NCI-H2171 treated with DMSO at 0.1 percent for 48 hours (cell line): ENCODE measurements around the gene MCM9.
A peak's percentile ranks its signal among the peaks of the same experiment; 100 is the strongest.

Experiments
- DNase-seq: peaks from one replicate; lab custom pipeline; 2025; lab: John Stamatoyannopoulos, UW

MCM9 gene

DNA sequence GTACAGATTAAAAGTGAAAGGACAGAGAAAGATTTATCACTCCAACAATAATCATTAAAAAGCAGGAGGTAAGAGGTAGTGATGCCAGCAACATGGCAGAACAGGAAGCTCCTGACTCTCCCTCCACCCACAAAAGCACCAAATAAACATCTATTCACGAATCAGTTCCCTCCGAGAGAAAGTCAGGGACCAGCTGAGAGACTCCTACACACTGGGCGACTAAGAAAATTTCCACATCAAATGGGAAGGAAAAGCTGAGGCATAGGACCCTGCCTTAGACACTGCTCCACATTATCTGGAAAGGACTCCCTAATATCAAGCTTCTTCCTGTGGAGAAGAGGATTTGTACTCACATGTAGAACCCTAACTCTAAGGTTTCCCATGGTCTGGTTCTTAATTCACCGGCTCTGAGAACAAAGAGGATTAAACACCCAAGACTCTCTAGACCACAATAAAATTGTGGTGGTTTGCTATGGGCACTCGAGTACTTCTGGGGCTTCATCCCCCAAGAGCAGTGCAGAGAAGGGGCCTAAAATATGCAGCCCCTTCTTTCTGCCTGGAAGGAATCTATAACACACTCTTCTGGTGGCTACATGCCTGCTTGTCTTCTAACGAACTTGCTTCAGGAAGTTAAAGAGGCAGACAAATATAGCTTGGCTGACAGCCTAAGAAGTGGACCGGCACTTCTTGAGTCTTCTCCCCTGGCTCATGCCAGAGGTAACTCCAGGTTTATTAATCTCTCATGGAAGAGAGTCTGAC is 70.4 kb downstream of the MCM9 start:
- DNase-seq, result no peak

DNA sequence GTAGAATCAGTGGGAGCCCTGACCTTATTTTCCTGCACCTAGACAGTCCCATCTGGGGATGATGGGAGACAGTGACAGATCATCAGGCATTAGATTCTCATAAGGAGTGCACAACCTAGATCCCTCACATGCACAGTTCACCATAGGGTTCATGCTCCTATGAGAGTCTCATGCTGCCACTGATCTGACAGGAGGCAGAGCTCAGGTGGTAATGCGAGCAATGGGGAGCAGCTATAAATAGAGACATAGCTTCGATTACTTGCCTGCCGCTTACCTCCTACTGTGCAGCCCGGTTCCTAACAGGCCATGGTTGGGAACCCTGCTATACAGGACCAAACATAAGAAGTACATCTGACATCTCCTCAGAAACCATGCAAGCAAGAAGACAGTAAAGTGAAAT is 72.5 kb downstream of the MCM9 start:
- no peak for DNase-seq

DNA sequence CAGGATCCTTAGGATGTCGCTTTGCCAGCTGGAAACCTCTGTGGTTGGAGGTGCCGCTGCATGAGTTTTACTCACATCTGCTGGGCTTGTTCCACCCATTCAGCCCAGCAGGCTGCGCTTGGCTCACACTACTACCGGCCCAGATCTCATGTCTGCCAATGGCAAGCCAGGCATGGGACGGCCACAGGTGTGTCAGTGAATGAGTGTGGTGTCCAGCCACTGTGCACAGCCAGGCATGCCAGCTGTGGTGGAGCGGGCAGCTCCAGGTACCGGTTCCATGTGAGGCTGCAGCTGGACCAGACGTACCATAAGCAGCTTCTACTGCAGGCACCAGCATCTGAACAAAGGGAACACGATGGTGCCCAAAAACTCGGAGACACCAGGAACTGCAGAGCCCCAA is 74.1 kb downstream of the MCM9 start:
- DNase-seq, result no peak

DNA sequence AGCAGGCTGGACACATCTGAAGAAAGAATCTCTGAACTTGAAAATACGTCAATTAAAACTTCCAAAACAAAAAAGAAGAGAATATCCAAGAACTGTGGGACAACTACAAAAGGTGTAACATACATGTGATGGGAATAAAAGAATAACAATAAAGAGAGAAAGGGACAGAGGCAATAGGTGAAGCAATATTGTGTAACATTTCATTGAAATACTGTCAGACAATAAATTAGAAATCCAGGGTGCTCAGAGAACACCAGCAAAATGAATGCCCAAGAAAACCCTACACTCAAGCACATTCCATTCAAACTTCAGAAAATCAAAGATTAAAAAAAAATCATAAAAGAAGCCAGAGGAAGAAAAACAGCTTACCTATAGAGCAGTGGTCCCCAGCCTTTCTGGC is 74.6 kb downstream of the MCM9 start:
- no peak for DNase-seq

DNA sequence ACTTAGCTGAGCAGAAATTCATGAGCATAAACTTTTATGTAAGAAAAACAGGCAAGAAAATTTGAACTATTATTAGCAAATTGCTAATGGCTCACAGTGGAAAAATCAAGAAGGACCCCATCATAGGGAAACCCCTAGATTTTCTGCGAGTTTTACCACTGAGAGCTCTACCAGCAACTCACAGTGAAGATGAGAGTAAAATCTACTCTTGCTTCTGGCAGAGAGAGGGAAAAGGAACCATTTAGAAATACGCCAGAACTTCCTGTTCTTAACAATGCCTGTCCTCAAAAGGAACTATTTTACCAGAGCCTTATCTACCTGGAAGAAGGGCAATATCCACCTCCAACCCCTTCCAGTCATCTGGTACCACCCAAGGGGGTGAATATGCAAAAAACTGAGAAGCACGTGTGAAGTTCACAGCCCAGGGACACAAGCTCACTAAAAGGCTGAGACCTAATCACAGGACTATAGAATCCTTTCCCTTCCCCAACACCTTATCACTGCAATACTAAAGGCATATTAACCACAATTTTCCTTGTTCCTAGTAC is 75.4 kb downstream of the MCM9 start:
- no peak for DNase-seq

DNA sequence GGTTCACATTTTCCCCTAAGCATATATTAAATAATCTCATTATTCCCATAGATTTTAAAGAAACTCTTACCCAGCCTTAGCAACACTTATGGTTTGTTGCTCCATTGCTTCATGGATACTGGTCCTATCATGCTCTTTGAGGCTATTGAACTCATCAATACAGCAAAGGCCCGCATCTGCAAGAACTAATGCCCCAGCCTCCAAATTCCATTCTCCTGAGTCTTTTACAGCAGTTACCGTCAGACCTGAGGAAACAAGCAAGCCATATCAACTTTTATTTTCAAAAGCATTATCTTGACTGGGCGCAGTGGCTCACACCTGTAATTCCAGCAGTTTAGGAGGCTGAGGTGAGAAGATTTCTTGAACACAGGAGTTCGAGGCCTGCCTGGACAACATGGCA is 78.7 kb downstream of the MCM9 start:
- DNase-seq, result no peak

DNA sequence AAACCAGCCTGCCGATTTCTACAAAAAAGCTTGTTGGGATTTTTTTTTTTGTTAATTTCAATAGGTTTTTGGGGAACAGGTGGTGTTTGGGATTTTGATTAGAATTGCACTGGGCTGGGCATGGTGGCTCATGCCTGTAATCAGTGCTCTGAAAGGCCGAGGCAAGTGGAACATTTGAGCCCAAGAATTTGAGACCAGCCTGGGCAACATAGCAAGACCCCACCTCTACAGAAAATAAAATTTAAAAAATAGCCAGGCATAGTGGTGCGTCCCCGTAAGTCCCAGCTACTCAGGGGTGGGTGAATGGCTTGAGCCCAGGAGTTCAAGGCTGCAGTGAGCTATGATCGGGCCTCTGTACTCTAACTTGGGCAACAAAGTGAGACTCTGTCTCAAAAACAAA is 81.6 kb downstream of the MCM9 start:
- DNase-seq, result no peak

DNA sequence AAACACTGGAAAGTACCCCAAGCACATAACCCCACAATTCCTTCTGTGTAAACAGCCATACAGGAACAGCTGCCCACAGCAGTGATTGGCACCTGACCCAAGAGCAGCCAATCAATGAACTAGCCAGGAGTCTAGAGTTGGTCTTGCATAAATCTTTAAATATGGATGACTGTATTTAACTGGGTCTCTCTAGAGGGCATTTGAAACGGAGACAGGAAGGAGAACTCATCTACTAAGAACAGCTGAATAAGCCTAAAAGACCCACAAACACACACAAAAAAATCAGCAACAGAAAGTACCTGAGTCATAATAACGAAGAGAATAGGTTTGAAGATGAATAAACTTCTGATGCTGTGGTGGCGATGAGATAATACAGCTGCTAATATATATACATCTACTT is 90.0 kb downstream of the MCM9 start:
- no peak for DNase-seq

DNA sequence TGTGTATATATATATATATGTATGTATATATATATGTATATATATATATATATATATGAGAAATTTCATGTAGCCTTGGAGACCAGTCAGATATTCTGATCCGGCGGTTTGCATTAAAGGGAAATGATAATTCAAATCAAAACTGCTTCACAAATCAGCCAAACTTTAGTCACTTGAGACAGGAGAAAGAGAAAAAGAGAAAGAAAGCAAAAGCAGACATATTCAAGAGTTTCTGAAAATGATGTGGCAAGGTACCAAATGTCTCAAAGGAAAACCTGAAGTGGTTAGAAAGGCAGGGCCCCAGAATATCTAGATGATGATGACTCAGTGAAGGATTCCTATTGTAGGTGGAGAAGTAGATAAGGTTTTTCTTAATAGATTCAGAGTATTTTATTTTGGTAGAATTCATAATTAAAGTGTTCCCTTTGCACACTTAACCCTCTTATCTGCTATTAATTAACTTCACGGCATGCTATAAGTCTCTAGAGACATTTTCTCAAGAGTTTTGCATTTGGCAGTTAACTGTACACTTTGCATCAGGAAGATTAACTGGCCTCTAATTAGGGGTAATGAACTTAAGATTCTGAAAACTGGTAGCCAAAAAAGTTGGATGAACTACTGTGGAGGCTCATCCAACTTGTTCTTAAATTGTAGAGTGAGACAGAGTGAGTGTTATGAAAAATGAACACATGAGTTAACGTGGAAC is 91.1 kb downstream of the MCM9 start:
- no peak for DNase-seq

DNA sequence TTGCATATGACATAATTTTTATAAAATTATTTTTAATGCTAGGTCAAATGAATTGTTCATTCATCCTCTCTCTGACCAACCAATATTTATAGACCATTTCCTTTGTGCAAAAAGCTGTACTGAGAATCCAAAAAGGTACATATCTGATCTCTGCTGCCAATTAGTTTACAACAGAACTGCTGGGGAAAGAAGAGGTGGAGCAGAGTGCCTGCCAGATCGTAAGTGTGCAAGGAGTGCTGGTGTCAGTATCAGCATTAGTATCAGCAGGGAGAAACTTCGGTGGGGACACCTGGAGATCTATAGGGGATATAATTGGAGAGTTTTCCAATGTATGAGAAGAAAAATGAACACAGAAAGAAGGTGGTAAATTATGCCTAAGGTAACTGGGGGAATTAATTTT is 104.3 kb downstream of the MCM9 start:
- DNase-seq, result no peak

DNA sequence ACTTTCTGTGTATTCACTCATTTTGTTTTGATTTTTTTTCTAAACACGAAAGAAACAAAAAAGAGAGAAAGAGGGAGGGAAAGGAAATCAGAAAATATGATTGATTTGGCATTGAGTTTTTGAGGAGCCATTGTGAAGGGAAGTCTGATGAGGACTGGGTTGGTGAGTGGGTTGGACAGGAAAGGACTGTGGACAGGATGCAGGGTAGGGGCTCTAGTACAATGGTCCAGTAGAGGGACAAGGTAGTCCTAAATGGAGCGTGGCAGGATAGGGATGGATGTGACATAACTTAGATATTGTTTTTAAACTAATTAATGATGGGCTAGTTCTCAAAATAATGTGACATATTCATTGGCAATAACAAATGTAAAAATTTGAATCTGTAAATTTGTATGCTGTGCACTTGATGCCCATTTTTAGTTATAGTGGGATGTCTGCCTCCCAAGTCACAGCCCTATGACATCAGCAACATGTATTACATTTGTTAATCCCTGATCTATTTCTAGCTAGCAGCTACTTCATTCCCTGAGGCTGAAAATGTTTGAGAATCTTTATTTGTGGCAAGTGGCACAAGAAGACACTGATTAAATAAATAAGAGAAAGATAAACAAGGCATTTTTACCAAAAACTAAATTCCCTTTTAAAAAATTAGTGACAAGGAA is 105.0 kb downstream of the MCM9 start:
- no peak for DNase-seq

DNA sequence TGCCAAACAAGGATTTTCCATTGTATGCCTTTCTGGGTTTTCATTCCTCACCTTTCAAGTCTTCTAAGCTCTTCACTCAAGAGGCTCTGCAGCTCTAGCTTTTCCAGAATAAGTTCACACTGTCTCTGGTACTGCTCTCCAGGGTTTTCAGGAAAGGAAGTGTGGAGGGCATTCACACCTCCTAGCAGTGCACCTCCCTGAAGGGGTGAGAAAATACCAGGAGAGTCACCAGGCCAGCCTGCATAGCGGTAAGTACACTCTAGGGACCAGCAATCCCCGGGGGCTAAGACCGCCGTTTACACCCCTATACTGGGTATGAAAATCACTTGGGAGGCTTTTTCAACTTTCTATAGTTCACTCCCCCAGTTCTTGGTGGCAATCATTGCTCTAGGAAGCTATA is 108.9 kb downstream of the MCM9 start:
- DNase-seq, result no peak

DNA sequence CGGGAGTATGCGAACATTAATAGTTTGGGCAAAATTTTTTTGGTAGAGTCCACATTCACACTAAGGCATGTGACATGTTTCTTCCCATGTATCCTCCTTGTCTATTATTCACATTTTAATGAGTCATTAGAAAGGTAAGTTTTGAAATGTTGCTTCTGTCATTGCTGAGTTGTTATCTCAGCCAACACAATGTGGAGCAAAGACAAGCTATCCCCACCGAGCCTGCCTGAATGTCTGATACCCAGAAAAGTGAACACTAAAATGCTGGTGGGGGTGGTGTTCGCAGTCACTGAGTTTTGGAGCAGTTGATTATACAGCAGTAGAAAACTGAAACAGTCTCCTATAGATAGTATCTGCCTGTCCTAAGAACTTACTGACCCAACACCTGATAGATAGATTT is 109.3 kb downstream of the MCM9 start:
- no peak for DNase-seq

DNA sequence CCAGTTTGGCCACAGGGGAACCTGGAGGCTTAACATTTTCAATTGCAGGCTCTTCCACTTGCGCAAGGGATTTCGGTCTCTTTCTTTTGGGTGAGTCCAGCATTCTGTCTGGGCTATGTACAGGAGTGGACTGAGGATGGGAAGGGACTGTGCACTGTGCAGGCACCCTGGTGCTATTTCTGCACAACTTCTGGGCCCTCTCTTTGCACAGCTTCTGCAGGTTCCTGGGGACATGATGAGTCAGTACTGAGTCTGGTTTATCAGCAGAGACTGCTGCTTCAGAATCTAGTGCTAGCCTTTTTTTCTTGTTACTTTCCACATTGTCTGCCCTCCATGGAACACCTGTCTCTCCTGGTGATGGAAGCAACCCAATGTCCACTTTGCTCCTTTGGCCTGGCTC is 119.5 kb downstream of the MCM9 start:
- no peak for DNase-seq

DNA sequence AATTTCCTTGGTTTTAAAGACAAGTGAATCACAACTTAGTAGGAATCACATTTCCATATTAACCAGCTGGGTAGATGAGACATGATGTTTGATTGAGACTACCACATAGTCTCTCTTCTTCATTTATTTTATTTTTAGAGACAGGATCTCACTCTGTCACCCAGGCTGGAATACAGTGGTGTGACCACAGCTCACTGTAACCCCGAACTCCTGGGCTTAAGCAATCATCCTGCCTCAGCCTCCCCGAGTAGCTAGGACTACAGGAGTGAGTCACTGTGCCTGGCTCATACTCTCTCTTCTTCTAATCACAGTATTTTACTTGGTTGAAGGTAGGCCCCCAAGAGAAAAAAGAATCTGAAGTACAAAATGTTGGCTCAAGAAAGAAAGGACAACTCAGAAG is 121.2 kb downstream of the MCM9 start:
- no peak for DNase-seq

DNA sequence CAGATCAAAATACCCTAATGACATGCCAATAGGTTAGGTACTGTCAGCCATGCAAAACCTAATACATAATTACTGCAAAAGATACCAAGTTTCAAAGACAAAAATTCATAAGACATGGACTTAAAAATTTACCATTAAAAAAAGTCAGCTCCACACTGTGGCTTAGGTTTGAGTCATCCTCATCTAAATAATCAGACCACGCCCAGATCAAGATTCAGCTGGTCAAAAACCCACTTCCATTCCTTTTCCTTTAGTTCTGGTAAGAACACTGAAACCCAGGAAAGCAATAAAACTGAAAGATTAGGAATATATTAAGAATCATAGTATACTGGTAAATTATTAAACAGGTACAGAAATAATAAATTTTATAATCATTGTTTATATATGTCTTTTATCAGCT is 122.0 kb downstream of the MCM9 start:
- DNase-seq, result no peak

DNA sequence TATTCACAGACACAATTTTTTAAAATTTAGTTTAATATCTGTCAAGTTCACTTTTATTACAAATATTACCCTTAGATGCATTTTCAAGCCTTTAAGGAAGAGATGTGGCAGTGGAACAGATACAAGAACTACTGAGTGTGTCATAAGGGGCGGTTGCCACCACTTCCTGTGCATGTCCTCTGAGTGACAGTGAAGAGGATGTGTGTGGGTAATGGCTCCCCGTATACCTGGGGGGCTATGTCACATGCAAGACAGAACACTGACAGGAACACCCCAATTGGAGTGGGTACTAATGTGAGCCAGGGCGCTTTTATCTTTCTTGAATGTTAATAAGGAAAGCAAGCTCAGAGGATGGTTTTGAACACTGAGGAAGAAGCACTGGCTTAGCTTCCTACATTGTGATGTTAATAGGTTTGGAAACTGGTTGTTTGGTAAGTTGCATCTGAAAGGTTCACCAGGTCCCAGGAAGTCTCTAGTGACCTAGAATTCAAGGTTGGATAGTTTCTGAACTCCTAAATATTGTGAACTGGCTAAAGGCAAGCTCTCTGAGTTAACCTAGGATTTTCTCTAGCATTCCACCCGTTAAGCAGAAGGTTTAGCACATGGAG is 124.4 kb downstream of the MCM9 start:
- no peak for DNase-seq

DNA sequence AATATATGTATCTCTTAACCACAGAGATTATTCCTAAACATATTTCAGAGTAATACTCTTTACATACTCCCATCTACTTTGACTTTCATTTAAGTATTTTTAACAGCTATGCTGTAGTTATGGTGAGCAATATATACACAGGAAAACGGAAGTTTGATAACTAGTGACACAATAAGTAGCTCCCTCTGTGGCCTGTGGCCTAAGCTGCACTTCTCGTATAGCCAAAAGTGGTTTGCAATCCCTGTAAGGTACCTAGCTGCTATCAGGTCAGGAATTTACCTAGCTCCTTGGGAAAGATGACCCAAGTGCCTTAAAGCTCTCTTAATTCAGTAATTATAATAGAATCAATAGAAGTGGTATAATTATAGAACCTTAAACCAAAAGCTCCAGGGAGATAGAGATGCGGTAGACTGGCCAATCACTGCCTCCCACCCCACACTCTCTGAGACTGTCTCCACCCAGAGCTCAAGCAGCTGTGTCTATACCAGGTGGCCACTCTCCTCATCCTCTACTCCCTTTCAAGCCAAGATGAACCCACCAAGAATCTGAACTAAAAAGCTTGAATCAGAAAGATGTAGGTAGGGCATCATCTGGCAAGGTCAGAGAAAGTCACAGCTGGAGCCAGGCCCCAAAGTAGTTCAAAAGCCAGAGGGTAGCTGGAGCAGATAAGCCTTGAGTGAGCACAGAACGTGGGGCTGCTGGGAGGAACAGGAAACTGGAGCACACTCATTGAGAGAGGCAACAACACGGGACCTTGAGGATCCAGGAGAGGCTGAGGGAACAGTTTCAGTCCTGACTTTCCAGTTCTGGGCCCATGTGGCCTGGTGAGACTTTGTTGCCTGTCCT is 125.9 kb downstream of the MCM9 start:
- no peak for DNase-seq

DNA sequence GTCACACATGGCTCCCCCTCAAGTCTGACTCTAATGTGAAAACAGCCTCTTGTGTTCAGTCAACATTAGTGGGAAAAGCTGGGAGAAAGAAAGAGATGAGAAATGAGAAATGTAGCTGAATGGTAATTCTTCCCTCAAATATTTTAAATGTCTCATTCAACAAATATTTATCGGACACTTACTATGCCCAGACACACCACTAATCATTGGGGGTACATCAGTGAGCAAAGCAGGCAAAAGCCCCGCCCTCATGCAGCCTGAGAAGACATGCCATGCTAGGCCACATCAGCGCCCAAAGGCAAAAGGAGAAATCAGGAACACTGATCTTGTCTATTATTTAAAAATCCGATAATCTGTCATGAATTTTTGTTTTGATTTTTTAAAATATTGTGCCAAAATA is 130.9 kb downstream of the MCM9 start:
- no peak for DNase-seq

DNA sequence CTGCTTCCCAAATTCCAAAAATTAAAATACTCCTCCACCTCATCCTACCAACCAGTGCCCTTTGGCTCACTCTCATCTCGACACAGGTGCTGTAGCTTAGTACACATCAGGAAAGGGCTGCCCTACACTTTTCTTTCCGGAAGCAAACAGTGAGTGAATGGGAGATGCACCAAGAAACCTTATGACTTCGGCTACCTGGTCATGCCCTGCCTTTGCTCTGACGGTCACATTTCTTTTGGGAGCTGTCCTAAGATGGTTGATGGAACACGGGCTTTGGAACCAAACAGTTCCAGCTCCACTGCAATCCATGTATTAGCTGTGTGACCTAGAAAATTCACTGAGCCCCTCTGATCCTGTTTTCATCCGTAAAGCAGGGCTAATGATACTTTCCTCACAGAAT is 133.7 kb downstream of the MCM9 start:
- no peak for DNase-seq

DNA sequence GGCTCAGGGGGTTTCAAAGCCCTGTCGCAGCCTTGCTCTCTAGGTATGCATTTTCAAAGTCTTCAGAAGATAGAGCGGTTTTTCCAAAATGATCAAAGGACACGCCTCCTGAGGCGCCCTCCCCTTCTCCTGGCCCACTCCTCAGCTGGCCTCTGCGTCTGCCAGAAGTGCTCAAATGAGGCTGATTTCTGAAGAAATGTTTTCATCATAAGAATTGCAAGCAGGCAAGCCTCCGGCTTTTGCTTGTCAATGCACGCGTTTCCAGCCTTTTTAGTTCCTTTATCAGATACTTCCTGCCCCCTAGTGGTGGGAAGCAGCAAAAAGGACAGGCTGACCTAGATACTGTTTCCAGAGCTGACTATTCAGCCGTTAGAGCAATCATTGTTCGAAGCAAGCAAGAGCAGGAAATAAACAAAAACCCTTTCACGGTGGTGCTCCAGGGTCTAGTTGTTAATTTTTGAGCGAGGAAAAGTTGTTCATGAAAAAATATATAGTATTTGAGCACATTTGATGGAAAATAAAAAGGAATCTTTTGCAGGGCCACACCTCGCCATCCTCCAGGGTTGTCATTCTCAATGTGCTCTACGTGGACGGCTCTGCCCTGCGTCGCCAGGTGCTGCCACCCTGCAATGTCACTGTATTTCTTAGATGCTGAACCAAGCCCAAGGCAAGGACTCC is 134.4 kb downstream of the MCM9 start:
- peak; percentile 90 for DNase-seq
